HepG2 (cell line): Measurements from ENCODE around the gene POFUT2. TPM values are rescaled to one million over a fixed set of nuclear protein-coding genes. Genes with fewer than 3 reads are reported as not detected.

Experiments used
- ATAC-seq: fragments of 200-7000 bp; cut with Tn5 transposase; 3 replicates; pipeline ENCODE4 v1.9.1; 2020; ENCODE audit warnings: mild to moderate bottlenecking, moderate library complexity
- BruUV-seq: library from RNA; stranded (reverse); fragments of 400-500 nt; replicated peaks from 2 replicates; lab custom pipeline; 2021; lab: Mats Ljungman, UMichigan
- CTCF ChIA-PET: fragments of 300-600 bp; formaldehyde crosslinking; extraction: SDS; loops from one replicate; lab custom pipeline; 2021; ENCODE audit warnings: low total read pairs, inconsistent platforms, low intra/inter-chr PET ratio; lab: Yijun Ruan, JAX
- POLR2A ChIA-PET: fragments of 350-600 bp; sonication (Branson Sonifier 250); formaldehyde crosslinking; loops from one replicate; lab custom pipeline; 2020; ENCODE audit warnings: antibody characterized with exemption, inconsistent platforms; lab: Yijun Ruan, JAX
- DNase-seq: peaks from one replicate; pipeline ENCODE4 v3.0.0-alpha.2; 2015; ENCODE audit warnings: low spot score
- FAIRE-seq: peaks from 3 replicates; lab custom pipeline; 2011; peaks lifted over from hg19 to GRCh38; lab: Jason Lieb, UNC
- H2AFZ ChIP-seq: one replicate; pipeline ENCODE4 v1.6.1; 2011; ENCODE audit warnings: low read length, inconsistent platforms
- H3K27ac ChIP-seq: fragments of 300-600 bp; 3 replicates; pipeline ENCODE4 v1.8.0; 2011; ENCODE audit warnings: mixed run types, mild to moderate bottlenecking, mixed read lengths, low read length, inconsistent platforms; ENCODE audit not compliant: insufficient read depth; ENCODE audit errors: extremely low read length
- H3K27me3 ChIP-seq, 2 experiments: fragments of 200-600 bp in 1 of 2; 2 replicates in 1 of 2; 3 replicates in 1 of 2; pipeline versions ENCODE4 v1.6.0 to v1.8.0; 2011; ENCODE audit warnings: low read length in 2 of 2, mild to moderate bottlenecking in 2 of 2, moderate library complexity in 2 of 2, inconsistent platforms in 1 of 2; ENCODE audit not compliant: insufficient read depth in 2 of 2, control insufficient read depth in 1 of 2
- H3K36me3 ChIP-seq, 2 experiments: fragments of 200-600 bp in 1 of 2; replicated peaks in 1 of 2; 2 replicates in 1 of 2; 3 replicates in 1 of 2; pipeline versions ENCODE4 v1.5.1 to v1.8.0; 2011; ENCODE audit warnings: low read length in 2 of 2, inconsistent platforms in 1 of 2; ENCODE audit not compliant: insufficient read depth in 2 of 2, control insufficient read depth in 1 of 2
- H3K4me1 ChIP-seq: 2 replicates; pipeline ENCODE4 v1.5.1; 2012; ENCODE audit warnings: low read length, inconsistent platforms; ENCODE audit not compliant: insufficient read depth
- H3K4me2 ChIP-seq: 2 replicates; pipeline ENCODE4 v1.6.0; 2011; ENCODE audit warnings: low read depth, low read length, inconsistent platforms
- H3K4me3 ChIP-seq, 3 experiments: fragments of 200-600 bp in 1 of 3; sonication (generic), shearing (Covaris generic) in 1 of 3; replicated peaks in 1 of 3; 2 replicates each; pipeline ENCODE4 v1.5.1; 2011 to 2016; ENCODE audit warnings: low read length in 3 of 3, inconsistent platforms in 2 of 3, low read depth in 2 of 3, mild to moderate bottlenecking in 2 of 3, control low read depth in 1 of 3, mixed read lengths in 1 of 3; ENCODE audit not compliant: insufficient read depth in 1 of 3
- H3K79me2 ChIP-seq: one replicate; pipeline ENCODE4 v1.6.1; 2011; ENCODE audit warnings: low read length, inconsistent platforms; ENCODE audit not compliant: insufficient read depth
- H3K9ac ChIP-seq: 2 replicates; pipeline ENCODE4 v1.6.0; 2011; ENCODE audit warnings: mild to moderate bottlenecking, low read depth, low read length, inconsistent platforms; ENCODE audit not compliant: insufficient read depth
- H3K9me3 ChIP-seq: 2 replicates; pipeline ENCODE4 v1.5.1; 2012; ENCODE audit warnings: mild to moderate bottlenecking, low read length
- H4K20me1 ChIP-seq: 2 replicates; pipeline ENCODE4 v1.6.0; 2011; ENCODE audit warnings: inconsistent platforms, mild to moderate bottlenecking, low read length, moderate library complexity; ENCODE audit not compliant: insufficient read depth
- HOXA5 ChIP-seq: sonication (generic); formaldehyde crosslinking; IDR thresholded peaks from 2 replicates; pipeline ENCODE4 v1.4.0; 2020; ENCODE audit warnings: missing genetic modification reagents
- HOXA9 ChIP-seq: sonication (generic); formaldehyde crosslinking; IDR thresholded peaks from 2 replicates; pipeline ENCODE4 v1.8.1; 2022; ENCODE audit warnings: missing genetic modification reagents, mild to moderate bottlenecking, moderate library complexity, borderline replicate concordance
- MED8 ChIP-seq: sonication (generic); formaldehyde crosslinking; IDR thresholded peaks from 2 replicates; pipeline ENCODE4 v1.8.1; 2023; ENCODE audit warnings: mild to moderate bottlenecking, missing genetic modification reagents; ENCODE audit not compliant: insufficient replicate concordance
- MTA3 ChIP-seq: sonication (generic); formaldehyde crosslinking; IDR thresholded peaks from 2 replicates; pipeline ENCODE4 v1.4.0; 2020; ENCODE audit warnings: missing genetic modification reagents
- RXRA ChIP-seq: sonication (generic); formaldehyde crosslinking; IDR thresholded peaks from 2 replicates; pipeline ENCODE4 v1.5.1; 2020; ENCODE audit warnings: missing genetic modification reagents
- SMC3 ChIP-seq: IDR thresholded peaks from 2 replicates; pipeline ENCODE4 v1.6.1; 2011; ENCODE audit warnings: low read length, improper control_type of control experiment
- ZNF431 ChIP-seq: sonication (generic); formaldehyde crosslinking; IDR thresholded peaks from 2 replicates; pipeline ENCODE4 v1.9.0; 2022; ENCODE audit warnings: missing genetic modification reagents, low read depth, mild to moderate bottlenecking, borderline replicate concordance
- WGBS: methylation state at CpG from one replicate; pipeline ENCODE4 v1.1.6; 2017; ENCODE audit warnings: low lambda C conversion rate; 5-methylcytosine and 5-hydroxymethylcytosine counted together
- in situ Hi-C: cut with HindIII; loops from 2 replicates; pipeline ENCODE4 v1.10.0; 2017; ENCODE audit warnings: low pct_unique_long_range_greater_than_20kb; ENCODE audit not compliant: extremely low pct_ligation_motif_present
- intact Hi-C: fragments of 100-400 bp; cut with micrococcal nuclease; formaldehyde crosslinking; loops from one replicate; pipeline ENCODE4 v1.10.0; 2022; ENCODE audit not compliant: unreplicated experiment
- polyA plus RNA-seq, 8 experiments: library from polyadenylated mRNA; depleted of rRNA in 3 of 8; stranded (reverse) in 7 of 8; unstranded in 1 of 8; fragments of >200 nt; fragmentation: Illumina TruSeq in 4 of 8; extraction: Trizol in 4 of 8; gene quantifications; 2 replicates each; pipeline versions ENCODE4 v1.2.1 to v1.2.3, GENCODE V29; 2011 to 2016; ENCODE audit warnings: low read depth in 4 of 8, missing spikeins in 1 of 8, mixed read lengths in 1 of 8; ENCODE audit not compliant: insufficient read depth in 1 of 8
- total RNA-seq, 5 experiments: library from RNA; depleted of rRNA; stranded (reverse); fragments of >200 nt; fragmentation: Illumina TruSeq; extraction: Trizol; gene quantifications; 2 replicates each; pipeline ENCODE4 v1.2.3, GENCODE V29; 2016; ENCODE audit warnings: low read depth in 1 of 5
- TF ChIP-seq, protein P1 (sequence below): sonication (generic); formaldehyde crosslinking; conservative IDR thresholded peaks from 2 replicates; pipeline ENCODE4 v1.8.0; 2022; ENCODE audit warnings: mild to moderate bottlenecking, moderate library complexity, missing genetic modification reagents

The POFUT2 gene
- total and polyA plus RNA-seq, 2 of the 13 experiments (the other 11 are each of a cell fraction or from before 2014, with no cell fraction given) = 22.8 to 24.0 TPM

DNA sequence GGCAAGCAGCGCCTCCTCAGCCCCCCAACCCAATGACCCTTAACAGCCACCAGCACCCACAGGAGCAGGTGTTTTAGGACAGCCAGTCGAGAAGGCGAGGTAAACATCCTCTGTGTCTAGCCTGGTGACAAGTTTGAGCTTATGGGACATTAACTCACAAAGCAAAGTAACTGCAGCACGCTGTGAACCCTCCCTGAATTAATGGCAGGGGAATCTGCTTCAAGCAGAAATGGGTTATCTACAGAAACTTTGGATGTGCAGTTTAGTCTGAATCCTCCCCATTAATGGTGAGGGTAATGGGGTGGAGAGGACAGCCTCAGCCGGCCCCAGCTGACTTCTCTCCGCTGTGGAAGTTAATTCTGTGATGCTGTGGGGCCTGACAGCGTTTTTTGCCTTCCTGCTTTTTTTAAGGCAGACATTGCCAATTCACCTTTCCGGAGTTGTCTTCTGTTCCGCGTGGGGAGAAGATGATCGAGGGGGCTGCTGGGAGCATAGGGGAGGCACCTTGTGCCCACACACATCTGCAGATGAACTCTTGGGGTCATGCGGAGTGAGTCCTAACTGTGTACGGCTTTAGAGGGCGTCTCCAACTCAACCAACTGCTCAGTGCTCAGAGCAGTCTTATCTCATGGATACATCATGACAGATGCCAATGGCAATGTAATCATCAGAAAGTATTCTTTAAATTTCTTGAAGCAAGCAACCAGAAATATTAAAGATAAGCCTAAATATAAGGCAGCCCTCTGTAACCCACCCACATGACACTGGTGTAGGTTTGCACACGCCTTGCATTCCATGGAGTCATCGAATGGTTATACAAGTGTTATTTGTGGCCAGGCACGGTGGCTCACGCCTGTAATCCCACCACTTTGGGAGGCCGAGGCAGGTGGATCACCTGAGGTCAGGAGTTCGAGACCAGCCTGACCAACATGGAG, 41.0 kb downstream of the POFUT2 start:
- no TSS peak for BruUV-seq
- H3K4me1 ChIP-seq = peaks cover 15% of the 10 kb centered on the region
- intact Hi-C loops (no loop called here), in situ Hi-C loops (no loop called here)
- ChIA-PET CTCF (no interaction called here), POLR2A (no interaction called here)
- ATAC-seq (no peak), FAIRE-seq (no peak), DNase-seq (no peak)
- H3K79me2 ChIP-seq = no peaks in the 10 kb centered on the region
- peaks cover 15% of the 10 kb centered on the region for H3K9me3 ChIP-seq
- H3K4me2 ChIP-seq = no peak overlapping the region
- TF ChIP-seq HOXA9 (CRISPR knock-in tag) (no peak), SMC3 (no peak), HOXA5 (CRISPR knock-in tag) (no peak), RXRA (CRISPR knock-in tag) (no peak), MED8 (CRISPR knock-in tag) (no peak), MTA3 (CRISPR knock-in tag) (no peak), ZNF431 (no peak)
- TF ChIP-seq, protein P1, sequence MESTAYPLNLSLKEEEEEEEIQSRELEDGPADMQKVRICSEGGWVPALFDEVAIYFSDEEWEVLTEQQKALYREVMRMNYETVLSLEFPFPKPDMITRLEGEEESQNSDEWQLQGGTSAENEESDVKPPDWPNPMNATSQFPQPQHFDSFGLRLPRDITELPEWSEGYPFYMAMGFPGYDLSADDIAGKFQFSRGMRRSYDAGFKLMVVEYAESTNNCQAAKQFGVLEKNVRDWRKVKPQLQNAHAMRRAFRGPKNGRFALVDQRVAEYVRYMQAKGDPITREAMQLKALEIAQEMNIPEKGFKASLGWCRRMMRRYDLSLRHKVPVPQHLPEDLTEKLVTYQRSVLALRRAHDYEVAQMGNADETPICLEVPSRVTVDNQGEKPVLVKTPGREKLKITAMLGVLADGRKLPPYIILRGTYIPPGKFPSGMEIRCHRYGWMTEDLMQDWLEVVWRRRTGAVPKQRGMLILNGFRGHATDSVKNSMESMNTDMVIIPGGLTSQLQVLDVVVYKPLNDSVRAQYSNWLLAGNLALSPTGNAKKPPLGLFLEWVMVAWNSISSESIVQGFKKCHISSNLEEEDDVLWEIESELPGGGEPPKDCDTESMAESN (CRISPR knock-in tag) = no peak
- no peaks in the 10 kb centered on the region for H4K20me1 ChIP-seq
- WGBS = 36% methylated on average over 17 of the region's 20 CpGs
- no peak overlapping the region for H2AFZ ChIP-seq
- no peak overlapping the region for H3K9ac ChIP-seq
- H3K27ac ChIP-seq = no peak overlapping the region
- H3K36me3 ChIP-seq = no peaks in the 10 kb centered on the region
- peaks cover 3 to 45% of the 10 kb centered on the region in 2 experiments; a peak in 4 of 5 replicates for H3K27me3 ChIP-seq
- H3K4me3 ChIP-seq = no peak overlapping the region
